Mesendoderm (in vitro differentiated cells): ENCODE measurements around the gene CRELD1.
A peak's percentile ranks its signal among the peaks of the same experiment; 100 is the strongest.

Source experiments
- DNase-seq: peaks from one replicate; pipeline ENCODE4 v3.0.0; 2013
- H2AK5ac ChIP-seq: 2 replicates; pipeline ENCODE4 v1.6.1; 2013; ENCODE audit warnings: low read length, inconsistent platforms
- H2BK120ac ChIP-seq: 2 replicates; pipeline ENCODE4 v1.6.1; 2013; ENCODE audit warnings: low read depth, mild to moderate bottlenecking, low read length, moderate library complexity, mixed read lengths
- H2BK15ac ChIP-seq: replicated peaks from 2 replicates; pipeline ENCODE4 v1.6.1; 2013; ENCODE audit warnings: low read depth, mild to moderate bottlenecking, moderate library complexity
- H2BK5ac ChIP-seq: 2 replicates; pipeline ENCODE4 v1.6.1; 2013; ENCODE audit warnings: low read length, inconsistent platforms
- H3K18ac ChIP-seq: 2 replicates; pipeline ENCODE4 v1.6.1; 2013; ENCODE audit warnings: mild to moderate bottlenecking, low read length, mixed read lengths
- H3K23ac ChIP-seq: one replicate; pipeline ENCODE4 v1.6.1; 2013; ENCODE audit warnings: low read length
- H3K27ac ChIP-seq: 2 replicates; pipeline ENCODE4 v1.5.1; 2013; ENCODE audit warnings: low read depth, mild to moderate bottlenecking, inconsistent platforms, low read length, moderate library complexity
- H3K27me3 ChIP-seq: 2 replicates; pipeline ENCODE4 v1.6.1; 2013; ENCODE audit warnings: low read length, control low read depth, mild to moderate bottlenecking, inconsistent platforms; ENCODE audit not compliant: insufficient read depth, poor library complexity
- H3K36me3 ChIP-seq: 2 replicates; pipeline ENCODE4 v1.6.1; 2013; ENCODE audit warnings: low read length, inconsistent platforms; ENCODE audit not compliant: control insufficient read depth, insufficient read depth
- H3K4ac ChIP-seq: one replicate; pipeline ENCODE4 v1.6.1; 2013; ENCODE audit warnings: low read depth, mild to moderate bottlenecking, low read length, moderate library complexity
- H3K4me1 ChIP-seq: 2 replicates; pipeline ENCODE4 v1.6.1; 2013; ENCODE audit warnings: low read depth, low read length, inconsistent platforms; ENCODE audit not compliant: control insufficient read depth
- H3K4me2 ChIP-seq: 2 replicates; pipeline ENCODE4 v1.6.1; 2013; ENCODE audit warnings: low read length
- H3K4me3 ChIP-seq: 2 replicates; pipeline ENCODE4 v1.5.1; 2013; ENCODE audit warnings: mild to moderate bottlenecking, low read length
- H3K56ac ChIP-seq: one replicate; pipeline ENCODE4 v1.6.1; 2013; ENCODE audit warnings: low read length
- H3K79me1 ChIP-seq: 2 replicates; pipeline ENCODE4 v1.6.1; 2013; ENCODE audit warnings: low read length, inconsistent platforms
- H3K79me2 ChIP-seq: 2 replicates; pipeline ENCODE4 v1.6.1; 2013; ENCODE audit warnings: mild to moderate bottlenecking, low read length; ENCODE audit not compliant: control insufficient read depth, insufficient read depth
- H3K9ac ChIP-seq: 2 replicates; pipeline ENCODE4 v1.6.1; 2013; ENCODE audit warnings: low read length, inconsistent platforms
- H4K5ac ChIP-seq: one replicate; pipeline ENCODE4 v1.6.1; 2013; ENCODE audit warnings: low read length
- H4K8ac ChIP-seq: one replicate; pipeline ENCODE4 v1.6.1; 2013; ENCODE audit warnings: low read depth, mild to moderate bottlenecking, control low read depth, low read length, moderate library complexity
- WGBS: extraction: QIAGEN DNeasy Blood & Tissue Kit; methylation state at CpG from one replicate; pipeline ENCODE4 v1.1.7; 2013; ENCODE audit warnings: low lambda C conversion rate, missing lambda C conversion rate; ENCODE audit not compliant: insufficient coverage; ENCODE audit errors: extremely low coverage; 5-methylcytosine and 5-hydroxymethylcytosine counted together

The CRELD1 gene

GRCh38 chr3:9932843-9933560 lies 632 bp upstream of the CRELD1 start:
- H2AK5ac ChIP-seq, result no peak overlapping the region
- no peak overlapping the region for H2BK15ac ChIP-seq
- H3K4me2 ChIP-seq, result peak overlapping the region; percentile 98
- no peaks in the 10 kb centered on the region for H3K36me3 ChIP-seq
- H3K79me2 ChIP-seq, result no peaks in the 10 kb centered on the region
- peaks cover 3% of the 10 kb centered on the region for H3K4me1 ChIP-seq
- H2BK120ac ChIP-seq, result no peak overlapping the region
- no peak overlapping the region for H4K8ac ChIP-seq
- no peak overlapping the region for H2BK5ac ChIP-seq
- H3K4me3 ChIP-seq, result peak overlapping the region; percentile 48
- H3K79me1 ChIP-seq, result no peaks in the 10 kb centered on the region
- peak overlapping the region; percentile 79 for H3K9ac ChIP-seq
- H3K18ac ChIP-seq, result peak overlapping the region; percentile 79
- H3K27me3 ChIP-seq, result no peaks in the 10 kb centered on the region
- WGBS, result no CpG with 5 or more reads among the region's 77 CpGs
- DNase-seq, result peak; percentile 90
- H3K23ac ChIP-seq, result peak overlapping the region; percentile 98
- H4K5ac ChIP-seq, result no peak overlapping the region
- peak overlapping the region; percentile 42 for H3K27ac ChIP-seq
- H3K4ac ChIP-seq, result no peak overlapping the region
- peak overlapping the region; percentile 93 for H3K56ac ChIP-seq

GRCh38 chr3:9934235-9934621 lies 594 bp downstream of the CRELD1 start:
- no CpG with 5 or more reads among the region's 11 CpGs for WGBS

GRCh38 chr3:9934993-9935392 lies 1.4 kb downstream of the CRELD1 start:
- Histone ChIP-seq H3K4ac (no peak overlapping the region), H2BK15ac (no peak overlapping the region), H3K18ac (no peak overlapping the region), H4K5ac (no peak overlapping the region), H3K56ac (no peak overlapping the region), H2BK120ac (no peak overlapping the region), H2BK5ac (no peak overlapping the region), H3K27me3 (no peaks in the 10 kb centered on the region), H4K8ac (no peak overlapping the region), H3K4me3 (no peak overlapping the region), H3K4me2 (no peak overlapping the region), H3K4me1 (peaks cover 3% of the 10 kb centered on the region), H3K27ac (no peak overlapping the region), H3K9ac (no peak overlapping the region), H2AK5ac (no peak overlapping the region), H3K79me1 (no peaks in the 10 kb centered on the region), H3K23ac (no peak overlapping the region), H3K79me2 (no peaks in the 10 kb centered on the region), H3K36me3 (no peaks in the 10 kb centered on the region)
- no CpG with 5 or more reads among the region's 4 CpGs for WGBS
- DNase-seq, result no peak

More at GRCh38 chr3:9934235-9934621, 594 bp downstream of the CRELD1 start:
- peak overlapping the region; percentile 94 for H3K4me2 ChIP-seq
- H2BK120ac ChIP-seq, result no peak overlapping the region
- no peak for DNase-seq
- no peak overlapping the region for H3K23ac ChIP-seq
- H2BK15ac ChIP-seq, result no peak overlapping the region
- H4K5ac ChIP-seq, result no peak overlapping the region
- H2BK5ac ChIP-seq, result no peak overlapping the region
- H3K56ac ChIP-seq, result peak overlapping the region; percentile 92
- peaks cover 3% of the 10 kb centered on the region for H3K4me1 ChIP-seq
- peak overlapping the region; percentile 83 for H3K4me3 ChIP-seq
- H2AK5ac ChIP-seq, result no peak overlapping the region
- peak overlapping the region; percentile 89 for H3K18ac ChIP-seq
- H3K27me3 ChIP-seq, result no peaks in the 10 kb centered on the region
- H3K4ac ChIP-seq, result peak overlapping the region; percentile 57
- no peak overlapping the region for H3K27ac ChIP-seq
- no peaks in the 10 kb centered on the region for H3K36me3 ChIP-seq
- peak overlapping the region; percentile 82 for H4K8ac ChIP-seq
- no peaks in the 10 kb centered on the region for H3K79me2 ChIP-seq
- H3K79me1 ChIP-seq, result no peaks in the 10 kb centered on the region
- peak overlapping the region; percentile 83 for H3K9ac ChIP-seq

- Histone ChIP-seq H2AK5ac (no peak overlapping the region), H3K4me1 (peaks cover 3% of the 10 kb centered on the region), H4K8ac (no peak overlapping the region)
These were observed 2.4 kb downstream of the CRELD1 start for GRCh38 chr3:9935966-9936510.

GRCh38 chr3:9937486-9938238 lies 4.0 kb downstream of the CRELD1 start:
- H3K4me1 ChIP-seq, result peaks cover 3% of the 10 kb centered on the region
- H3K4me3 ChIP-seq, result no peak overlapping the region
- no peak overlapping the region for H4K8ac ChIP-seq
- no peak overlapping the region for H2BK5ac ChIP-seq
- no peak overlapping the region for H2AK5ac ChIP-seq
- H3K27me3 ChIP-seq, result no peaks in the 10 kb centered on the region
- H3K36me3 ChIP-seq, result no peaks in the 10 kb centered on the region
- H3K79me2 ChIP-seq, result no peaks in the 10 kb centered on the region
- H3K18ac ChIP-seq, result no peak overlapping the region
- H3K23ac ChIP-seq, result no peak overlapping the region
- H4K5ac ChIP-seq, result no peak overlapping the region
- H3K27ac ChIP-seq, result no peak overlapping the region
- no peak overlapping the region for H3K4me2 ChIP-seq
- no peak for DNase-seq
- WGBS, result no CpG with 5 or more reads among the region's 13 CpGs
- no peaks in the 10 kb centered on the region for H3K79me1 ChIP-seq
- no peak overlapping the region for H3K9ac ChIP-seq
- no peak overlapping the region for H2BK120ac ChIP-seq
- no peak overlapping the region for H2BK15ac ChIP-seq
- H3K56ac ChIP-seq, result no peak overlapping the region
- H3K4ac ChIP-seq, result no peak overlapping the region

More at GRCh38 chr3:9935966-9936510, 2.4 kb downstream of the CRELD1 start:
- H3K18ac ChIP-seq, result no peak overlapping the region
- no peak overlapping the region for H3K4me2 ChIP-seq
- no peaks in the 10 kb centered on the region for H3K27me3 ChIP-seq
- no peak overlapping the region for H3K4me3 ChIP-seq
- DNase-seq, result no peak
- no peak overlapping the region for H4K5ac ChIP-seq
- no peak overlapping the region for H2BK5ac ChIP-seq
- H3K27ac ChIP-seq, result no peak overlapping the region
- H3K36me3 ChIP-seq, result no peaks in the 10 kb centered on the region
- H3K56ac ChIP-seq, result no peak overlapping the region
- H2BK120ac ChIP-seq, result no peak overlapping the region
- H3K4ac ChIP-seq, result no peak overlapping the region
- no peak overlapping the region for H3K9ac ChIP-seq
- no peak overlapping the region for H3K23ac ChIP-seq
- no peak overlapping the region for H2BK15ac ChIP-seq
- H3K79me1 ChIP-seq, result no peaks in the 10 kb centered on the region
- H3K79me2 ChIP-seq, result no peaks in the 10 kb centered on the region
- WGBS, result no CpG with 5 or more reads among the region's 5 CpGs
